OCI-LY3 (cell line): Measurements from ENCODE around the gene SPOCK1.

Experiments used
- EZH2phosphoT487 ChIP-seq: fragments of 200-600 bp; shearing (Covaris generic); IDR thresholded peaks from 2 replicates; pipeline ENCODE4 v1.6.1; 2018; ENCODE audit warnings: antibody characterized with exemption, mixed run types, low read depth
- TF ChIP-seq, protein P1 (sequence below): fragments of 200-600, 300-600 bp; sonication (generic); IDR thresholded peaks from 2 replicates; pipeline ENCODE4 v1.5.1; 2014; ENCODE audit warnings: antibody characterized with exemption, low read length, low read depth

DNA sequence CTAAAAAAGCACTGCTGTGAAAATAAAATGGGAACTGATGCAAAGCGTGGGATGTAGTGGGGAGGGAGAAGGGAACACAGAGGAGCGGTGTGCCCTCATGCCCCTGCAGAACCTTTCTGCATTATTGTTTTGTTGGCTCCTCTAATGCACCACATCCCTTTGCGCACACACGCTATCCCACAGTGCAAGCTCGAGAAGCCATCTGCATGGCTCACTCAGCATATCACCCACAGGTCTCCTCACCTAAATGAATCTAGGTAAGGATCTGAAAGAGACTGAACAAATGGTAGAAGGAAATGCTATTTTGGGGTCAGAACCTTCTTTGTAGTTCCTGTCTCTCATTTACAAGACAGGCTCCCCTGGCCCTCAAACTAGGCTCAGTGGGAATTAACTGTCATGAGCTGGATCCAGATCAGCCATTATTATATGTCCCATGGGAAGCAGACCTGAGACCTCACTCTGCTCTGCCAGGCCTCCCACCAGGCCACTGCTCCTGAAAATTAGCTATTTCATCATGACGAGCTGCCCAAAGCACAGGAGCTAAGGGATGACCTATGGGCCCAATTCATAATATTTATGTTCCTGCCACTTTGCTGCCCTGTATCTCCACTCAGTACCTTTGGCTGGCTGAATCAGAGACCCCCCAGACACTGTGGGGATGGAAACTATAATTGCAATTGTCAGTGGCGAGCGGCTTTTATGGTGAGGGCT lies 169.4 kb downstream of the SPOCK1 start:
- TF ChIP-seq, protein P1, sequence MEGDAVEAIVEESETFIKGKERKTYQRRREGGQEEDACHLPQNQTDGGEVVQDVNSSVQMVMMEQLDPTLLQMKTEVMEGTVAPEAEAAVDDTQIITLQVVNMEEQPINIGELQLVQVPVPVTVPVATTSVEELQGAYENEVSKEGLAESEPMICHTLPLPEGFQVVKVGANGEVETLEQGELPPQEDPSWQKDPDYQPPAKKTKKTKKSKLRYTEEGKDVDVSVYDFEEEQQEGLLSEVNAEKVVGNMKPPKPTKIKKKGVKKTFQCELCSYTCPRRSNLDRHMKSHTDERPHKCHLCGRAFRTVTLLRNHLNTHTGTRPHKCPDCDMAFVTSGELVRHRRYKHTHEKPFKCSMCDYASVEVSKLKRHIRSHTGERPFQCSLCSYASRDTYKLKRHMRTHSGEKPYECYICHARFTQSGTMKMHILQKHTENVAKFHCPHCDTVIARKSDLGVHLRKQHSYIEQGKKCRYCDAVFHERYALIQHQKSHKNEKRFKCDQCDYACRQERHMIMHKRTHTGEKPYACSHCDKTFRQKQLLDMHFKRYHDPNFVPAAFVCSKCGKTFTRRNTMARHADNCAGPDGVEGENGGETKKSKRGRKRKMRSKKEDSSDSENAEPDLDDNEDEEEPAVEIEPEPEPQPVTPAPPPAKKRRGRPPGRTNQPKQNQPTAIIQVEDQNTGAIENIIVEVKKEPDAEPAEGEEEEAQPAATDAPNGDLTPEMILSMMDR: no peak
- no peak for TF ChIP-seq EZH2phosphoT487
